ENCODE data around the gene SERPINA9.

DNA sequence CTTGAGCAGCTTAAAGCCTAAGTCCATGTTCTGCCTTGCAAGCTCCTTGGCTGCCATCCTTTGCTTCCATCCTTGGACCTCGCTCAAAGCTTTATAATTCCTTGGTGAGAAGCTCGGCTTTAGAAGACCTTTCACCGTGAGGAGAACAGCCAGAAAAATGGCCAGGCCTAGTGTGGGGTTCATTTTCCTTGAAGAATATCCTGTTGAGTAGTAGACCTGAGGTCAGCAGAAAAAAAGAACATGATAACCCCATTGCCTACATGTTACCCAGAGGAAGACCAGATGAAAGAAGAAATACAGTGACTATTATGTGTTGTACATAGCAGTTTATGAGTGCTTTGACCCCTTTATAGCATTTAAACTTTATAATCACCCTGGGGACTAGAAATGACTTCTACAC is 22.2 kb upstream of the SERPINA9 start:
- TF ChIP-seq, protein P1, sequence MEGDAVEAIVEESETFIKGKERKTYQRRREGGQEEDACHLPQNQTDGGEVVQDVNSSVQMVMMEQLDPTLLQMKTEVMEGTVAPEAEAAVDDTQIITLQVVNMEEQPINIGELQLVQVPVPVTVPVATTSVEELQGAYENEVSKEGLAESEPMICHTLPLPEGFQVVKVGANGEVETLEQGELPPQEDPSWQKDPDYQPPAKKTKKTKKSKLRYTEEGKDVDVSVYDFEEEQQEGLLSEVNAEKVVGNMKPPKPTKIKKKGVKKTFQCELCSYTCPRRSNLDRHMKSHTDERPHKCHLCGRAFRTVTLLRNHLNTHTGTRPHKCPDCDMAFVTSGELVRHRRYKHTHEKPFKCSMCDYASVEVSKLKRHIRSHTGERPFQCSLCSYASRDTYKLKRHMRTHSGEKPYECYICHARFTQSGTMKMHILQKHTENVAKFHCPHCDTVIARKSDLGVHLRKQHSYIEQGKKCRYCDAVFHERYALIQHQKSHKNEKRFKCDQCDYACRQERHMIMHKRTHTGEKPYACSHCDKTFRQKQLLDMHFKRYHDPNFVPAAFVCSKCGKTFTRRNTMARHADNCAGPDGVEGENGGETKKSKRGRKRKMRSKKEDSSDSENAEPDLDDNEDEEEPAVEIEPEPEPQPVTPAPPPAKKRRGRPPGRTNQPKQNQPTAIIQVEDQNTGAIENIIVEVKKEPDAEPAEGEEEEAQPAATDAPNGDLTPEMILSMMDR (IDR thresholded peaks at IDR 0.05): no peak
- TF ChIP-seq POLR2AphosphoS5 (IDR thresholded peaks at IDR 0.05): no peak
- no peak for TF ChIP-seq POLR2A (IDR thresholded peaks at IDR 0.05; ENCODE audit: low read depth)

Data from esophagus muscularis mucosa (tissue), 3 donors.